HT-29 (cell line): ENCODE results near the gene SIRT2. TPM values are rescaled to one million over a fixed set of nuclear protein-coding genes. Genes with fewer than 3 reads are reported as not detected.
A peak's percentile ranks its signal among the peaks of the same experiment; 100 is the strongest.

Experiments
- DNase-seq: peaks from one replicate; pipeline ENCODE4 v3.0.0-alpha.2; 2015; ENCODE audit warnings: low spot score
- total RNA-seq: library from RNA; depleted of rRNA; stranded (reverse); fragments of >200 nt; shearing (Covaris generic); gene quantifications from 2 replicates; pipeline ENCODE4 v1.2.3, GENCODE V29; 2014

SIRT2 gene
- total RNA-seq, 1 experiment from 2014 or later: 69.8 TPM

- no peak for DNase-seq
Observed at GRCh38 chr19:38920602-38921419, 21.4 kb upstream of the SIRT2 start.

- no peak for DNase-seq
Observed at GRCh38 chr19:38919837-38920601, 20.6 kb upstream of the SIRT2 start.

GRCh38 chr19:38918526-38918925, 19.1 kb upstream of the SIRT2 start:
- no peak for DNase-seq

- peak; percentile 83 for DNase-seq
Observed at GRCh38 chr19:38917921-38918491, 18.6 kb upstream of the SIRT2 start.

GRCh38 chr19:38917516-38917915, 18.1 kb upstream of the SIRT2 start:
- no peak for DNase-seq

GRCh38 chr19:38915329-38916321, 16.2 kb upstream of the SIRT2 start:
- DNase-seq: no peak

GRCh38 chr19:38913958-38914357, 14.5 kb upstream of the SIRT2 start:
- no peak for DNase-seq

- no peak for DNase-seq
Observed at GRCh38 chr19:38912600-38913514, 13.4 kb upstream of the SIRT2 start.

- DNase-seq: no peak
Observed at GRCh38 chr19:38911388-38912001, 12.1 kb upstream of the SIRT2 start.

- no peak for DNase-seq
Observed at GRCh38 chr19:38910488-38910887, 11.1 kb upstream of the SIRT2 start.

- DNase-seq: no peak
Observed at GRCh38 chr19:38908911-38909310, 9.5 kb upstream of the SIRT2 start.

- no peak for DNase-seq
Observed at GRCh38 chr19:38907670-38908069, 8.3 kb upstream of the SIRT2 start.

GRCh38 chr19:38907227-38907626, 7.8 kb upstream of the SIRT2 start:
- no peak for DNase-seq

GRCh38 chr19:38905620-38906019, 6.2 kb upstream of the SIRT2 start:
- no peak for DNase-seq

GRCh38 chr19:38904581-38905539, 5.4 kb upstream of the SIRT2 start:
- no peak for DNase-seq

- no peak for DNase-seq
Observed at GRCh38 chr19:38901683-38902082, 2.3 kb upstream of the SIRT2 start.

GRCh38 chr19:38900743-38901190, 1.3 kb upstream of the SIRT2 start:
- no peak for DNase-seq

- peak; percentile 82 for DNase-seq
Observed at GRCh38 chr19:38900202-38900629, 798 bp upstream of the SIRT2 start.
